Esophagus muscularis mucosa (tissue), 4 donors: ENCODE measurements around the gene RAB11FIP4. TPM values are rescaled to one million over a fixed set of nuclear protein-coding genes. Genes with fewer than 3 reads are reported as not detected.

ENCODE experiments used
- DNase-seq: peaks from one replicate; pipeline ENCODE4 v3.0.0-alpha.2; 2017; ENCODE audit errors: extremely low spot score
- H3K27ac ChIP-seq, 4 donors: fragments of 200-600 bp; sonication (generic); replicated peaks in 1 of 4; 1 replicate in 3 of 4; 2 replicates in 1 of 4; pipeline ENCODE4 v1.5.1; 2016 to 2019; ENCODE audit warnings: mild to moderate bottlenecking in 1 of 4
- H3K27me3 ChIP-seq, 4 donors: fragments of 200-600 bp; sonication (generic); one replicate each; pipeline versions ENCODE4 v1.5.1 to v1.6.0; 2016 to 2019
- H3K36me3 ChIP-seq, 4 donors: fragments of 200-600 bp; sonication (generic); one replicate each; pipeline ENCODE4 v1.5.1; 2016 to 2019
- H3K4me1 ChIP-seq, 4 donors: fragments of 200-600 bp; sonication (generic); one replicate each; pipeline ENCODE4 v1.5.1; 2016 to 2019
- H3K4me3 ChIP-seq, 4 donors: fragments of 200-600 bp; sonication (generic); 1 replicate in 2 of 4; 2 replicates in 2 of 4; pipeline ENCODE4 v1.5.1; 2016 to 2019; ENCODE audit warnings: mild to moderate bottlenecking in 4 of 4, moderate library complexity in 1 of 4
- H3K9me3 ChIP-seq, 4 donors: fragments of 200-600 bp; sonication (generic); 1 replicate in 3 of 4; 2 replicates in 1 of 4; pipeline ENCODE4 v1.5.1; 2016 to 2019
- CTCF ChIP-seq, 3 experiments: fragments of 200-600 bp in 2 of 3; fragments of 450-650 bp in 1 of 3; sonication (generic) in 2 of 3; IDR thresholded peaks; one replicate each; pipeline ENCODE4 v1.5.1; 2017 to 2019; ENCODE audit warnings: antibody characterized with exemption in 3 of 3, mild to moderate bottlenecking in 2 of 3, moderate library complexity in 1 of 3
- EP300 ChIP-seq: sonication (generic); formaldehyde crosslinking; IDR thresholded peaks from one replicate; pipeline ENCODE4 v1.6.1; 2017; ENCODE audit warnings: antibody characterized with exemption
- POLR2A ChIP-seq: fragments of 450-650 bp; IDR thresholded peaks from one replicate; pipeline ENCODE4 v1.6.1; 2017; ENCODE audit warnings: antibody characterized with exemption, moderate library complexity, mild to moderate bottlenecking, low read depth
- POLR2AphosphoS5 ChIP-seq, 2 donors: sonication (generic); formaldehyde crosslinking; IDR thresholded peaks; one replicate each; pipeline ENCODE4 v1.6.1; 2017; ENCODE audit warnings: antibody characterized with exemption in 2 of 2
- WGBS: methylation state at CpG from one replicate; pipeline ENCODE4 v1.1.5; 2018; 5-methylcytosine and 5-hydroxymethylcytosine counted together
- intact Hi-C: fragments of 100-400 bp; cut with DNase I; formaldehyde crosslinking; loops from one replicate; pipeline ENCODE4 v1.15.1; 2023
- total RNA-seq, 4 donors: library from RNA; depleted of rRNA; stranded (reverse); fragments of >200 nt; gene quantifications; one replicate each; pipeline versions ENCODE4 v1.1.0 to v1.2.1, GENCODE V29; 2016

RAB11FIP4 gene
- total RNA-seq, 4 donors from 2014 or later = 0.75 to 2.3 (median 1.7) TPM

- no peak for DNase-seq
Measured at GRCh38 chr17:31558748-31559583, 167.5 kb downstream of the RAB11FIP4 start.

GRCh38 chr17:31559584-31560501, 168.4 kb downstream of the RAB11FIP4 start:
- intact Hi-C loops = loop anchor here (2.0 to 5.0 kb wide), 2 partner anchors 137 to 182 kb away; no protein-coding TSS in a partner anchor
- Histone ChIP-seq H3K4me1 (peaks cover 36 to 62% (median 61%) of the 10 kb centered on the region in 4 donors), H3K27me3 (no peaks in the 10 kb centered on the region), H3K27ac (peak overlapping the region; percentile 90 to 95 (median 92)), H3K9me3 (no peaks in the 10 kb centered on the region), H3K36me3 (peaks cover 0 to 5% (median 0%) of the 10 kb centered on the region in 4 donors), H3K4me3 (peak overlapping the region; percentile 65 to 86 (median 68))
- 24% methylated on average over 16 of the region's 91 CpGs for WGBS
- peak in 1 of 3 experiments; percentile 8 for TF ChIP-seq CTCF (IDR thresholded peaks at IDR 0.05)
- TF ChIP-seq POLR2A = no peak
- TF ChIP-seq POLR2AphosphoS5 (IDR thresholded peaks at IDR 0.05) = no peak
- TF ChIP-seq EP300 = no peak
- DNase-seq = no peak

More at GRCh38 chr17:31558748-31559583, 167.5 kb downstream of the RAB11FIP4 start:
- TF ChIP-seq EP300 (no peak), CTCF (IDR thresholded peaks at IDR 0.05) (peak; percentile 96 to 98 (median 96)), POLR2AphosphoS5 (IDR thresholded peaks at IDR 0.05) (peak in 1 of 2 donors; percentile 81)
- peaks cover 0 to 5% (median 0%) of the 10 kb centered on the region in 4 donors for H3K36me3 ChIP-seq
- peak overlapping the region; percentile 90 to 95 (median 92) for H3K27ac ChIP-seq
- 0% methylated on average over 20 of the region's 111 CpGs for whole genome bisulfite sequencing
- intact Hi-C loops = loop anchor here (1.0 to 2.0 kb wide), 2 partner anchors 138 to 283 kb away; no protein-coding TSS in a partner anchor
- H3K9me3 ChIP-seq = no peaks in the 10 kb centered on the region
- peaks cover 27 to 53% (median 52%) of the 10 kb centered on the region in 4 donors for H3K4me1 ChIP-seq
- H3K4me3 ChIP-seq = peak overlapping the region; percentile 65 to 86 (median 68)
- no peaks in the 10 kb centered on the region for H3K27me3 ChIP-seq

GRCh38 chr17:31560616-31561235, 169.3 kb downstream of the RAB11FIP4 start:
- 42% methylated on average over 10 of the region's 10 CpGs for WGBS
- peaks cover 45 to 71% (median 70%) of the 10 kb centered on the region in 4 donors for H3K4me1 ChIP-seq
- H3K36me3 ChIP-seq = peaks cover 0 to 5% (median 0%) of the 10 kb centered on the region in 4 donors
- no peaks in the 10 kb centered on the region for H3K9me3 ChIP-seq
- TF ChIP-seq POLR2A = no peak
- peak overlapping the region; percentile 90 to 95 (median 92) for H3K27ac ChIP-seq
- intact Hi-C loops = loop anchor here (5.0 kb wide), 1 partner anchor 182 kb away; no protein-coding TSS in a partner anchor
- H3K4me3 ChIP-seq = peak overlapping the region; percentile 65 to 86 (median 68)
- no peaks in the 10 kb centered on the region for H3K27me3 ChIP-seq
- no peak for DNase-seq

GRCh38 chr17:31561469-31562375, 170.2 kb downstream of the RAB11FIP4 start:
- WGBS = 38% methylated on average over 9 of the region's 9 CpGs
- Histone ChIP-seq H3K4me3 (peak overlapping the region; percentile 65 to 86 (median 68)), H3K36me3 (peaks cover 0 to 5% (median 0%) of the 10 kb centered on the region in 4 donors), H3K4me1 (peaks cover 55 to 81% (median 80%) of the 10 kb centered on the region in 4 donors), H3K9me3 (no peaks in the 10 kb centered on the region), H3K27ac (peak overlapping the region; percentile 90 to 95 (median 92)), H3K27me3 (no peaks in the 10 kb centered on the region)
- intact Hi-C loops = loop anchor here (5.0 kb wide), 1 partner anchor 181 kb away; no protein-coding TSS in a partner anchor
- TF ChIP-seq POLR2AphosphoS5 (IDR thresholded peaks at IDR 0.05) (peak; percentile 8 to 37), EP300 (no peak)
- no peak for DNase-seq
